Caco-2 (cell line): ENCODE results near the gene TRIM26. TPM values are rescaled to one million over a fixed set of nuclear protein-coding genes. Genes with fewer than 3 reads are reported as not detected.
"Not testable (repeated sequence)": the region's sequence is repeated elsewhere in the genome, so short reads cannot be mapped to it uniquely, and the experiment has no call there.

Experiments
- BruUV-seq: library from RNA; stranded (reverse); fragments of 400-500 nt; replicated peaks from 2 replicates; lab custom pipeline; 2021; lab: Mats Ljungman, UMichigan
- CTCF ChIA-PET: fragments of 300-600 bp; sonication (Branson Sonifier 250); formaldehyde crosslinking; loops from one replicate; lab custom pipeline; 2022; ENCODE audit warnings: antibody characterized with exemption; lab: Charles Lee
- POLR2A ChIA-PET: fragments of 300-600 bp; sonication (Branson Sonifier 250); formaldehyde crosslinking; loops from one replicate; lab custom pipeline; 2022; ENCODE audit warnings: antibody characterized with exemption; lab: Charles Lee
- DNase-seq, 2 experiments: peaks; one replicate each; pipeline versions ENCODE4 v3.0.0 to v3.0.0-alpha.2; 2020 to 2022
- H3K27me3 ChIP-seq: replicated peaks from 2 replicates; pipeline ENCODE4 v1.6.0; 2011; ENCODE audit warnings: low read length; ENCODE audit not compliant: control insufficient read depth, insufficient read depth
- H3K36me3 ChIP-seq: 2 replicates; pipeline ENCODE4 v1.5.1; 2011; ENCODE audit warnings: low read length; ENCODE audit not compliant: control insufficient read depth, insufficient read depth
- H3K4me1 ChIP-seq: fragments of 250-450 bp; sonication (Bioruptor Pico); 2 replicates; pipeline ENCODE4 v1.5.1; 2020; ENCODE audit warnings: mild to moderate bottlenecking
- H3K4me3 ChIP-seq: 2 replicates; pipeline ENCODE4 v1.5.1; 2011; ENCODE audit warnings: low read depth, mild to moderate bottlenecking, control low read depth, low read length
- H3K9me3 ChIP-seq: fragments of 250-450 bp; sonication (Bioruptor Pico); 2 replicates; pipeline ENCODE4 v1.5.1; 2020; ENCODE audit warnings: mild to moderate bottlenecking, moderate library complexity
- H3K27ac Mint-ChIP-seq: one replicate; pipeline ENCODE4 v1.8.0; 2022; ENCODE audit warnings: mixed read lengths; ENCODE audit not compliant: unreplicated experiment
- H3K27me3 Mint-ChIP-seq: one replicate; pipeline ENCODE4 v1.8.0; 2022; ENCODE audit warnings: mixed read lengths; ENCODE audit not compliant: insufficient read depth, unreplicated experiment
- H3K36me3 Mint-ChIP-seq: one replicate; pipeline ENCODE4 v1.8.0; 2022; ENCODE audit warnings: mild to moderate bottlenecking, mixed read lengths; ENCODE audit not compliant: insufficient read depth, unreplicated experiment
- H3K4me1 Mint-ChIP-seq: one replicate; pipeline ENCODE4 v1.8.0; 2022; ENCODE audit warnings: low read depth, mixed read lengths; ENCODE audit not compliant: unreplicated experiment
- H3K4me3 Mint-ChIP-seq: one replicate; pipeline ENCODE4 v1.8.0; 2022; ENCODE audit warnings: mild to moderate bottlenecking, moderate library complexity, mixed read lengths; ENCODE audit not compliant: unreplicated experiment
- H3K9me3 Mint-ChIP-seq: one replicate; pipeline ENCODE4 v1.8.0; 2022; ENCODE audit warnings: mixed read lengths; ENCODE audit not compliant: unreplicated experiment
- intact Hi-C: fragments of 100-400 bp; cut with micrococcal nuclease; formaldehyde crosslinking; loops from one replicate; pipeline ENCODE4 v1.10.0; 2022; ENCODE audit not compliant: unreplicated experiment
- total RNA-seq: library from RNA; stranded (reverse); gene quantifications from 2 replicates; pipeline ENCODE4 v1.2.3, GENCODE V29; 2022
- TF ChIP-seq, protein P1 (sequence below), 2 experiments: fragments of 200-600 bp in 1 of 2; IDR thresholded peaks; 1 replicate in 1 of 2; 2 replicates in 1 of 2; pipeline versions ENCODE4 v1.5.1 to v1.8.0; 2011 to 2022; ENCODE audit warnings: antibody characterized with exemption in 1 of 2, control low read depth in 1 of 2, inconsistent platforms in 1 of 2, low read depth in 1 of 2, low read length in 1 of 2, mild to moderate bottlenecking in 1 of 2, moderate library complexity in 1 of 2; ENCODE audit not compliant: insufficient read depth in 1 of 2, severe bottlenecking in 1 of 2, unreplicated experiment in 1 of 2

The TRIM26 gene
- total RNA-seq, 1 experiment from 2014 or later, result 49.0 TPM

GRCh38 chr6:30143780-30144179, 69.4 kb downstream of the TRIM26 start:
- H3K9me3 ChIP-seq, result no peaks in the 10 kb centered on the region
- H3K9me3 Mint-ChIP-seq, result no peaks in the 10 kb centered on the region
- BruUV-seq, result no TSS peak
- ChIA-PET CTCF (interaction anchor here (1.6 kb wide), 1 partner anchor 32 kb away, joined by 4 read pairs; no protein-coding TSS in a partner anchor), POLR2A (no interaction called here)
- TF ChIP-seq, protein P1, sequence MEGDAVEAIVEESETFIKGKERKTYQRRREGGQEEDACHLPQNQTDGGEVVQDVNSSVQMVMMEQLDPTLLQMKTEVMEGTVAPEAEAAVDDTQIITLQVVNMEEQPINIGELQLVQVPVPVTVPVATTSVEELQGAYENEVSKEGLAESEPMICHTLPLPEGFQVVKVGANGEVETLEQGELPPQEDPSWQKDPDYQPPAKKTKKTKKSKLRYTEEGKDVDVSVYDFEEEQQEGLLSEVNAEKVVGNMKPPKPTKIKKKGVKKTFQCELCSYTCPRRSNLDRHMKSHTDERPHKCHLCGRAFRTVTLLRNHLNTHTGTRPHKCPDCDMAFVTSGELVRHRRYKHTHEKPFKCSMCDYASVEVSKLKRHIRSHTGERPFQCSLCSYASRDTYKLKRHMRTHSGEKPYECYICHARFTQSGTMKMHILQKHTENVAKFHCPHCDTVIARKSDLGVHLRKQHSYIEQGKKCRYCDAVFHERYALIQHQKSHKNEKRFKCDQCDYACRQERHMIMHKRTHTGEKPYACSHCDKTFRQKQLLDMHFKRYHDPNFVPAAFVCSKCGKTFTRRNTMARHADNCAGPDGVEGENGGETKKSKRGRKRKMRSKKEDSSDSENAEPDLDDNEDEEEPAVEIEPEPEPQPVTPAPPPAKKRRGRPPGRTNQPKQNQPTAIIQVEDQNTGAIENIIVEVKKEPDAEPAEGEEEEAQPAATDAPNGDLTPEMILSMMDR (IDR thresholded peaks at IDR 0.05; ENCODE audit: insufficient read depth in 1 of 2, low read depth in 1 of 2, low read length in 1 of 2, severe bottlenecking in 1 of 2, unreplicated experiment in 1 of 2), result no peak
- DNase-seq, result no peak
- no peak overlapping the region for H3K4me3 Mint-ChIP-seq
- H3K4me1 Mint-ChIP-seq, result peaks cover 12% of the 10 kb centered on the region
- peaks cover 11% of the 10 kb centered on the region for H3K4me1 ChIP-seq
- H3K27ac Mint-ChIP-seq, result no peak overlapping the region
- no peaks in the 10 kb centered on the region for H3K27me3 Mint-ChIP-seq
- no peaks in the 10 kb centered on the region for H3K36me3 ChIP-seq
- H3K4me3 ChIP-seq, result no peak overlapping the region
- no peaks in the 10 kb centered on the region for H3K27me3 ChIP-seq
- intact Hi-C loops, result no loop called here
- no peaks in the 10 kb centered on the region for H3K36me3 Mint-ChIP-seq

- H3K36me3 Mint-ChIP-seq, result no peaks in the 10 kb centered on the region
- no TSS peak for BruUV-seq
Measured at GRCh38 chr6:30142665-30143064, 70.5 kb downstream of the TRIM26 start.

GRCh38 chr6:30140240-30140639, 73.0 kb downstream of the TRIM26 start:
- H3K4me3 Mint-ChIP-seq, H3K4me3 ChIP-seq, CTCF ChIA-PET, H3K27ac Mint-ChIP-seq, H3K9me3 Mint-ChIP-seq, H3K27me3 ChIP-seq, H3K9me3 ChIP-seq, H3K36me3 Mint-ChIP-seq, DNase-seq, H3K27me3 Mint-ChIP-seq, H3K36me3 ChIP-seq, BruUV-seq, POLR2A ChIA-PET, intact Hi-C loops: not testable (repeated sequence)
- H3K4me1 Mint-ChIP-seq, result peaks cover 12% of the 10 kb centered on the region
- peaks cover 11% of the 10 kb centered on the region for H3K4me1 ChIP-seq

More at GRCh38 chr6:30142665-30143064, 70.5 kb downstream of the TRIM26 start:
- ChIA-PET CTCF (no interaction called here), POLR2A (no interaction called here)
- intact Hi-C loops, result no loop called here
- H3K4me3 ChIP-seq, result no peak overlapping the region
- TF ChIP-seq, protein P1 (IDR thresholded peaks at IDR 0.05; ENCODE audit: insufficient read depth in 1 of 2, low read depth in 1 of 2, low read length in 1 of 2, severe bottlenecking in 1 of 2, unreplicated experiment in 1 of 2), result no peak
- no peaks in the 10 kb centered on the region for H3K36me3 ChIP-seq
- DNase-seq, result no peak
- no peaks in the 10 kb centered on the region for H3K27me3 ChIP-seq
- peaks cover 11% of the 10 kb centered on the region for H3K4me1 ChIP-seq
- no peaks in the 10 kb centered on the region for H3K9me3 ChIP-seq
- Mint-ChIP-seq H3K27me3 (no peaks in the 10 kb centered on the region), H3K9me3 (no peaks in the 10 kb centered on the region), H3K4me1 (peaks cover 12% of the 10 kb centered on the region), H3K27ac (no peak overlapping the region), H3K4me3 (no peak overlapping the region)
